HG03066 (cell line): ENCODE data around the gene ERICH6.
"Not testable (repeated sequence)": the region's sequence is repeated elsewhere in the genome, so short reads cannot be mapped to it uniquely, and the experiment has no call there.

Source experiments
- ATAC-seq: cut with Tn5 transposase; IDR thresholded peaks from one replicate; pipeline ENCODE4 v1.9.1; 2021; ENCODE audit warnings: low read depth; ENCODE audit not compliant: unreplicated experiment

ERICH6 gene

GRCh38 chr3:150623945-150624344 is 79.8 kb downstream of the ERICH6 start:
- ATAC-seq, result no peak

- not testable (repeated sequence) for ATAC-seq
Observed at GRCh38 chr3:150622955-150623354, 80.8 kb downstream of the ERICH6 start.

- ATAC-seq, result no peak
Observed at GRCh38 chr3:150620002-150620689, 83.6 kb downstream of the ERICH6 start.

GRCh38 chr3:150613709-150614480 is 89.8 kb downstream of the ERICH6 start:
- ATAC-seq, result no peak

- no peak for ATAC-seq
Observed at GRCh38 chr3:150613034-150613433, 90.7 kb downstream of the ERICH6 start.

GRCh38 chr3:150612494-150612893 is 91.2 kb downstream of the ERICH6 start:
- ATAC-seq, result no peak

GRCh38 chr3:150611666-150612065 is 92.1 kb downstream of the ERICH6 start:
- ATAC-seq, result no peak

GRCh38 chr3:150610785-150611184 is 92.9 kb downstream of the ERICH6 start:
- no peak for ATAC-seq

GRCh38 chr3:150609988-150610387 is 93.7 kb downstream of the ERICH6 start:
- no peak for ATAC-seq
